SK-N-SH treated with all-trans-retinoic acid at 6 μM for 48 hours (cell line): ENCODE results near the gene AP1G1.

Source experiments
- OSR1 ChIP-seq: fragments of 250-450 bp; sonication (Bioruptor Pico); IDR thresholded peaks from 2 replicates; pipeline ENCODE4 v1.8.0; 2022; ENCODE audit warnings: moderate library complexity, mild to moderate bottlenecking, inconsistent platforms
- RARB ChIP-seq: fragments of 250-450 bp; sonication (Bioruptor Pico); IDR thresholded peaks from 2 replicates; pipeline ENCODE4 v1.8.0; 2021; ENCODE audit warnings: mild to moderate bottlenecking, moderate library complexity
- TF ChIP-seq, protein P1 (sequence below): fragments of 250-450 bp; sonication (Bioruptor Pico); IDR thresholded peaks from 2 replicates; pipeline ENCODE4 v1.8.0; 2020; ENCODE audit warnings: mild to moderate bottlenecking, moderate library complexity, borderline replicate concordance

GRCh38 chr16:71762186-71762585 lies 46.4 kb downstream of the AP1G1 start:
- TF ChIP-seq, protein P1, sequence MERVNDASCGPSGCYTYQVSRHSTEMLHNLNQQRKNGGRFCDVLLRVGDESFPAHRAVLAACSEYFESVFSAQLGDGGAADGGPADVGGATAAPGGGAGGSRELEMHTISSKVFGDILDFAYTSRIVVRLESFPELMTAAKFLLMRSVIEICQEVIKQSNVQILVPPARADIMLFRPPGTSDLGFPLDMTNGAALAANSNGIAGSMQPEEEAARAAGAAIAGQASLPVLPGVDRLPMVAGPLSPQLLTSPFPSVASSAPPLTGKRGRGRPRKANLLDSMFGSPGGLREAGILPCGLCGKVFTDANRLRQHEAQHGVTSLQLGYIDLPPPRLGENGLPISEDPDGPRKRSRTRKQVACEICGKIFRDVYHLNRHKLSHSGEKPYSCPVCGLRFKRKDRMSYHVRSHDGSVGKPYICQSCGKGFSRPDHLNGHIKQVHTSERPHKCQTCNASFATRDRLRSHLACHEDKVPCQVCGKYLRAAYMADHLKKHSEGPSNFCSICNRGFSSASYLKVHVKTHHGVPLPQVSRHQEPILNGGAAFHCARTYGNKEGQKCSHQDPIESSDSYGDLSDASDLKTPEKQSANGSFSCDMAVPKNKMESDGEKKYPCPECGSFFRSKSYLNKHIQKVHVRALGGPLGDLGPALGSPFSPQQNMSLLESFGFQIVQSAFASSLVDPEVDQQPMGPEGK (CRISPR knock-in tag), result no peak
- TF ChIP-seq OSR1 (CRISPR knock-in tag) (no peak), RARB (CRISPR knock-in tag) (no peak)
